ENCODE measurements around the gene CDC42EP1.

DNA sequence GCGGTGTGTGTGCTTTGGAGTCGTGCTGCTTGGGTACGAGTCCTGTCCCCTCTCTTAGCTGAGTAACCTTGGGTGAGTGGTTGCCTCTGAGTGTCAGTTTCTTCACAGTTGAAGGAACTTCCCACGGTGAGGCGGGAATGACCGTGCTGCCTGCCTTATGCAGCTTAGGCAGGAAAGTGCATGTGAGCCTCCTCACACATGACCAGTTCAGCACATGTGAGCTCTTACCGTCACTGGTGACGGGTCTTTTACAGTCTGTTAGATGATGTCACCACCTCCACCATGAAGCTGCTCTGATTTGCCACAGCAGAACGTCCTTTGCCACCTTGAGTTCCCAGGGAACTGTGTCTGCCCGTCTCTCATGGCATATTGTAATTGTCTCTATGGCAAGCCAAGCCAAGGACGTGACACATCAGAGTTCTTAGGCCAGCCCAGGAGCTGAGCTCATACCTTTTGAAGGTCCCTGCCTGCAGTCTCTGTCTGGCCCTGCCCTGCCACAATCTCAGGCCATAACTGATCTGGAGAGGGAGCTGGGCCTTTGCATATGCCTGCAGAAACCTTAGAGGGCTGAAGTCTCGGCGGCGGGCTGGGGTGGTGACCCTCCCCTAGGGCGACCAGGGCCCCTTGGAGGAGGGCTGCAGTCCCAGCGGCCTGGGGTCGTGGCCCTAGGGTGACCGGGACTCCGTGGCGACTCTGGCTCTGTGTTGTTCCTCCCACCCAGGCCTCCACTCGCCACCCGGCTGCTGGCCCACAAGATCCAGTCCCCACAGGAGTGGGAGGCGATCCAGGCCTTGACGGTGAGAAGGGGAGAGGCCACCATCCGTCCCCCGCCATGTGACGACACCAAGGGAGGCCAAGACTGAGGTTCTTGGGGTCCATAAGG lies 56.2 kb downstream of the CDC42EP1 start:
- TF ChIP-seq, protein P1, sequence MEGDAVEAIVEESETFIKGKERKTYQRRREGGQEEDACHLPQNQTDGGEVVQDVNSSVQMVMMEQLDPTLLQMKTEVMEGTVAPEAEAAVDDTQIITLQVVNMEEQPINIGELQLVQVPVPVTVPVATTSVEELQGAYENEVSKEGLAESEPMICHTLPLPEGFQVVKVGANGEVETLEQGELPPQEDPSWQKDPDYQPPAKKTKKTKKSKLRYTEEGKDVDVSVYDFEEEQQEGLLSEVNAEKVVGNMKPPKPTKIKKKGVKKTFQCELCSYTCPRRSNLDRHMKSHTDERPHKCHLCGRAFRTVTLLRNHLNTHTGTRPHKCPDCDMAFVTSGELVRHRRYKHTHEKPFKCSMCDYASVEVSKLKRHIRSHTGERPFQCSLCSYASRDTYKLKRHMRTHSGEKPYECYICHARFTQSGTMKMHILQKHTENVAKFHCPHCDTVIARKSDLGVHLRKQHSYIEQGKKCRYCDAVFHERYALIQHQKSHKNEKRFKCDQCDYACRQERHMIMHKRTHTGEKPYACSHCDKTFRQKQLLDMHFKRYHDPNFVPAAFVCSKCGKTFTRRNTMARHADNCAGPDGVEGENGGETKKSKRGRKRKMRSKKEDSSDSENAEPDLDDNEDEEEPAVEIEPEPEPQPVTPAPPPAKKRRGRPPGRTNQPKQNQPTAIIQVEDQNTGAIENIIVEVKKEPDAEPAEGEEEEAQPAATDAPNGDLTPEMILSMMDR (conservative IDR thresholded peaks at IDR 0.05; ENCODE audit: low read depth, low read length): no peak
- no peak for TF ChIP-seq EZH2phosphoT487 (IDR thresholded peaks at IDR 0.05; ENCODE audit: borderline replicate concordance, low read length)
